ENCODE measurements around the gene ZMYND8. TPM values are rescaled to one million over a fixed set of nuclear protein-coding genes. Genes with fewer than 3 reads are reported as not detected.

The ZMYND8 gene
- total and polyA plus RNA-seq, 7 donors: 7.8 to 46.0 (median 24.8) TPM

DNA sequence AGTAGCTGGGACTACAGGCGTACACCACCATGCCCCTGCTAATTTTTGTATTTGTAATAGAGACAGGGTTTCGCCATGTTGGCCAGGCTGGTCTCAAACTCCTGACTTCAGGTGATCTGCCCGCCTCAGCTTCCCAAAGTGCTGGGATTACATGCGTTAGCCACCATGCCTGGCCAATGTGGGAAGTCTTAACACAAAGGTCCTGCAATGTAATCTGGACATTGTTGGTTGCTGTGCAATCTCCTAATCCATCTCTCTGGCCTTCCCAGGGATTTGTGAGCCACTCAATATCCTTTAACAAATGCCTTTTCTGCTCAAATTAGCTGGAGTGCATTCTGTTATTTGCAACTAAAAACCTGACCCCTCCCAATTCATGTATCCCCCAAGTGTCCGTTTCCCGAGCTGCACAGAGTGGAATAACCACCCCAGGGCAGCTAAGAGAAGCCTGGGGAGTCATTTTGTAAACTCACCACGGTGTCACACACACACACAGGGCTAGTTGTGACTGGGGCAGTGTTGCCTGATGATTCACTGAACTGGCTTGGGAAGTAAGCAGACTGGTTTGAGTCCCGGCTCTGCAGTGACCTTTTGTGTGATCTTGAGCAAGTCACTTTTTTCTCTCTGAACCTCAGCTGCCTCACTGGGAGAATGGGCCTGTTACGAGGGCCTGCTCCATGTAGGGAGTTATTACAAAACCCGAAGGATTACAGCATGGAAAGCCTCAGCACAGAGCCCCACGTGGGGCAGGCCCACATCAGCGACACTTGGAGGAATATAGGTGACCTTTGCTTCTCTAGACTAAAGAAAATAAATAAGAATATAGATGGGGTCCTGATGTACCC is 152.3 kb downstream of the ZMYND8 start:
- no peak for DNase-seq
- no peaks in the 10 kb centered on the region for H3K4me1 ChIP-seq
- intact Hi-C loops (cut with DNase I): no loop called here
- peaks cover 0 to 11% (median 4%) of the 10 kb centered on the region in 4 donors for H3K36me3 ChIP-seq
- H3K4me3 ChIP-seq: no peak overlapping the region
- TF ChIP-seq POLR2A (IDR thresholded peaks at IDR 0.05): no peak
- TF ChIP-seq POLR2AphosphoS5 (IDR thresholded peaks at IDR 0.05): no peak
- no peak for TF ChIP-seq EP300 (IDR thresholded peaks at IDR 0.05)
- TF ChIP-seq, protein P1, sequence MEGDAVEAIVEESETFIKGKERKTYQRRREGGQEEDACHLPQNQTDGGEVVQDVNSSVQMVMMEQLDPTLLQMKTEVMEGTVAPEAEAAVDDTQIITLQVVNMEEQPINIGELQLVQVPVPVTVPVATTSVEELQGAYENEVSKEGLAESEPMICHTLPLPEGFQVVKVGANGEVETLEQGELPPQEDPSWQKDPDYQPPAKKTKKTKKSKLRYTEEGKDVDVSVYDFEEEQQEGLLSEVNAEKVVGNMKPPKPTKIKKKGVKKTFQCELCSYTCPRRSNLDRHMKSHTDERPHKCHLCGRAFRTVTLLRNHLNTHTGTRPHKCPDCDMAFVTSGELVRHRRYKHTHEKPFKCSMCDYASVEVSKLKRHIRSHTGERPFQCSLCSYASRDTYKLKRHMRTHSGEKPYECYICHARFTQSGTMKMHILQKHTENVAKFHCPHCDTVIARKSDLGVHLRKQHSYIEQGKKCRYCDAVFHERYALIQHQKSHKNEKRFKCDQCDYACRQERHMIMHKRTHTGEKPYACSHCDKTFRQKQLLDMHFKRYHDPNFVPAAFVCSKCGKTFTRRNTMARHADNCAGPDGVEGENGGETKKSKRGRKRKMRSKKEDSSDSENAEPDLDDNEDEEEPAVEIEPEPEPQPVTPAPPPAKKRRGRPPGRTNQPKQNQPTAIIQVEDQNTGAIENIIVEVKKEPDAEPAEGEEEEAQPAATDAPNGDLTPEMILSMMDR (IDR thresholded peaks at IDR 0.05): no peak
- H3K9me3 ChIP-seq: no peaks in the 10 kb centered on the region
- WGBS, 2 donors: 89% methylated on average over 12 of the region's 12 CpGs
- H3K27ac ChIP-seq: no peak overlapping the region
- H3K27me3 ChIP-seq: no peaks in the 10 kb centered on the region

DNA sequence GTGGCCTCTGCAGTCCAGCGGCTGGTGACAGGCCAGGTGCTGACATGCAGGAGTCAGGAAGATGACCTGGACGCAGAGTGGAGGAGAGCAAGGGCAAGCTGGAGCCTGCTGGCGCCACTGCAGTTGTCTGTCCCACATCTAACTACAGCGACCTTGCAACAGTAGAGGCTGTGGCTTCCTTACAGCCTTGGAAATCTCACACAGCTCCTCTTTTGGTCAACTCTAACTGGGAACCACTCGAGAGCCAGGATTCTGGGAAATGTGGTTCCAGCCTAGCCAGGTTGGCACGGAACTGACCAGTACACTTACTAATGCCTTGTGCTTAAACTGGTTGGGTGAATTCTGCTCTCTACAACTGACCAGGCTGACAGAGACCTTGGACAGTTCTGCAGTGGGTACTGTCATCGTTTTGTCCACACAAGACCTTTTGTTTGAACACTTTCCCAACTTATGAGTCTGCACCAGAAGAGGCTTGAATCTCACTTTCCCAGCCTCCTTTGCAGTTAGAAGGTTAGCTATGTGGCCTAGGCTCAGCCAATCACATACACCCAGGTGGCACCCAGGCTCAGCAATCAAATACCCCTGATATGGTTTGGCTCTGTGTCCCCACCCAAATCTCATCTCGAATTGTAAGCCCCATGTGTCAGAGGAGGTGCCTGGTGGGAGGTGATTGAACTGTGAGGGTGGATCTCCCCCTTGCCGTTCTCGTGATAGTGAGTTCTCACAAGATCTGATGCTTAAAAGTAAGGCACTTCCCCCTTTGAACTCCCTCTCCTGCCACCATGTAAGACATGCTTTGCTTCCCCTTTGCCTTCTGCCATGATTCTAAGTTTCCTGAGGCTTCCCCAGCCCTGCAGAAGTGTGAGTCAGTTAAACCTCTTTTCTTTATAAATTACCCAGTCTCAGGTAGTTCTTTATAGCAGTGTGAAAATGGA is 153.5 kb downstream of the ZMYND8 start:
- Histone ChIP-seq H3K9me3 (no peaks in the 10 kb centered on the region), H3K27me3 (no peaks in the 10 kb centered on the region), H3K4me1 (no peaks in the 10 kb centered on the region), H3K36me3 (no peaks in the 10 kb centered on the region), H3K4me3 (no peak overlapping the region), H3K27ac (no peak overlapping the region)
- DNase-seq: no peak
- TF ChIP-seq POLR2A (IDR thresholded peaks at IDR 0.05) (no peak), EP300 (IDR thresholded peaks at IDR 0.05) (no peak), POLR2AphosphoS5 (IDR thresholded peaks at IDR 0.05) (no peak)
- TF ChIP-seq, protein P1 (IDR thresholded peaks at IDR 0.05): no peak
- WGBS, 2 donors: 88 to 92% methylated on average over 10 of the region's 10 CpGs
- intact Hi-C loops (cut with DNase I): no loop called here

DNA sequence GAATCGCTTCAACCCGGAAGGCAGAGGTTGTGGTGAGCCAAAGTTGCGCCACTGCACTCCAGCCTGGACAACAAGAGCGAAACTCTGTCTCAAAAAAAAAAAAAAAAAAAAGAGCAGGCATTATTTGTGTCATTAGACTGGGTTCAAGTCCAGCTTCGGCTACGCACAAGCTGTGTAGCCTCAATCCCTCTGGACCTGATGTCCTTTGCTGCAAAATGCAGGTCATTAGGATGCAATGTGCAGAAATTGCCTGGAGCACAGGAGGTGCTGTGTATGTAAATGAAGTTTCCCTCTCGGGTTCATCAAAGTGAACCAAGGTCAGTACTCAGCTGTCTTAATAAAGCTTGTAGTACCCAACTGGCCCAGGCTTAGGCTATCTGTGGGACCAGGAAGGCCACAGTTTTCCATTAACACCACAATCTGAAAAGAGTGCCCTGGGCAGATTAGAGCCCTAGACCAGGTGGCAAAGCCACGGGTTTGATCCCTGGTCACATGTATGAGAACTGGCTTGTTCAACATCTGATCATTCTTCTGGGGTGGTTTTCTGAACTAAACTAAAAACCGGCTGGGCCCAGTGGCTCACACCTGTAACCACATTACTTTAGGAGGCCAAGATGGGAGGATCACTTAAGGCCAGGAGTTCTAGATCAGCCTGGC is 155.3 kb downstream of the ZMYND8 start:
- no peak for TF ChIP-seq EP300 (IDR thresholded peaks at IDR 0.05)
- no peak for TF ChIP-seq POLR2A (IDR thresholded peaks at IDR 0.05)
- TF ChIP-seq, protein P1 (IDR thresholded peaks at IDR 0.05): no peak
- TF ChIP-seq POLR2AphosphoS5 (IDR thresholded peaks at IDR 0.05): no peak
- H3K4me3 ChIP-seq: no peak overlapping the region
- no peaks in the 10 kb centered on the region for H3K36me3 ChIP-seq
- H3K27me3 ChIP-seq: no peaks in the 10 kb centered on the region
- WGBS, 2 donors: 87 to 91% methylated on average over 9 of the region's 9 CpGs
- H3K9me3 ChIP-seq: no peaks in the 10 kb centered on the region
- no peak overlapping the region for H3K27ac ChIP-seq
- peaks cover 0 to 4% (median 2%) of the 10 kb centered on the region in 4 donors for H3K4me1 ChIP-seq
- DNase-seq: no peak
- intact Hi-C loops (cut with DNase I): no loop called here

DNA sequence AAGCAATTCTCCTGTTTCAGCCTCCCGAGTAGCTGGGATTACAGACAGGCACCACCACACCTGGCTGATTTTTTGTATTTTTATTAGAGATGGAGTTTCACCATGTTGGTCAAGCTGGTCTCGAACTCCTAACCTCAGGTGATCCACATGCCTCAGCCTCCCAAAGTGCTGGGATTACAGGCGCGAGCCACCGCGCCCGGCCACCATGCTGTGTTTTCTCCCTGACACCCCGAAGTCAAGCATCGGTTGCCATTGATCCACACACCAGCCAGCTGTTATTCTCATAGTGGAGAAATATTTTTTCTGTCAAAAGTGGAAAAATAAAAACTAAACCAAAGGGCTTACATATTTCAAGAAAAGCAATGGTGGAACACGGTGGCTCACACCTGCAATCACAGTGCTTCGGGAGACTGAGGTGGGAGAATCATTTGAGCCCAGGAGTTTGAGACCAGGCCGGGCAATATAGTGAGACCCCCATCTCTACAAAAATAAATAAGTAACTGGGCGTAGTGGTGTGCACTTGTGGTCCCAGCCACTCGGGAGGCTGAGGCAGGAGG is 157.4 kb downstream of the ZMYND8 start:
- no peak overlapping the region for H3K4me3 ChIP-seq
- 93 to 96% methylated on average over 14 of the region's 14 CpGs for WGBS, 2 donors
- intact Hi-C loops (cut with DNase I): no loop called here
- H3K27me3 ChIP-seq: no peaks in the 10 kb centered on the region
- no peaks in the 10 kb centered on the region for H3K36me3 ChIP-seq
- TF ChIP-seq POLR2AphosphoS5 (IDR thresholded peaks at IDR 0.05) (no peak), POLR2A (IDR thresholded peaks at IDR 0.05) (no peak), EP300 (IDR thresholded peaks at IDR 0.05) (no peak)
- TF ChIP-seq, protein P1 (IDR thresholded peaks at IDR 0.05): no peak
- no peaks in the 10 kb centered on the region for H3K9me3 ChIP-seq
- no peak for DNase-seq
- peaks cover 0 to 6% (median 2%) of the 10 kb centered on the region in 4 donors for H3K4me1 ChIP-seq
- no peak overlapping the region for H3K27ac ChIP-seq
